ENCODE results near the gene PACRG. TPM values are rescaled to one million over a fixed set of nuclear protein-coding genes. Genes with fewer than 3 reads are reported as not detected.

The PACRG gene
- total and polyA plus RNA-seq, 2 experiments from 2014 or later, result 0.17 to 0.68 TPM

GRCh38 chr6:163228041-163228440 lies 500.3 kb downstream of the PACRG start:
- H3K4me1 Mint-ChIP-seq, result no peaks in the 10 kb centered on the region; the same call in 2 of the 3 replicates
- DNase-seq (ENCODE audit: low spot score), result no peak
- TF ChIP-seq ZNF462 (CRISPR knock-in tag; IDR thresholded peaks at IDR 0.05) (no peak), EZH2phosphoT487 (IDR thresholded peaks at IDR 0.05; ENCODE audit: unreplicated experiment) (no peak), ETS1 (IDR thresholded peaks at IDR 0.05) (no peak), ZNF331 (CRISPR knock-in tag; IDR thresholded peaks at IDR 0.05; ENCODE audit: low read depth) (no peak), STAT1 (IDR thresholded peaks at IDR 0.05; ENCODE audit: unreplicated experiment) (no peak), NANOG (IDR thresholded peaks at IDR 0.05; ENCODE audit: borderline replicate concordance) (no peak), CREB1 (CRISPR knock-in tag; IDR thresholded peaks at IDR 0.05; ENCODE audit: low read depth) (no peak)
- H3K27ac Mint-ChIP-seq, result no peak overlapping the region
- H3K27me3 Mint-ChIP-seq (ENCODE audit: insufficient read depth, low read depth, poor library complexity), result no peaks in the 10 kb centered on the region
- no peak overlapping the region for H3K4me3 ChIP-seq
- no peak overlapping the region for H2AFZ ChIP-seq
- peaks cover 10% of the 10 kb centered on the region for H3K9me3 Mint-ChIP-seq
- H3K4me3 Mint-ChIP-seq, result no peak overlapping the region
- H3K27me3 ChIP-seq (ENCODE audit: insufficient read depth), result no peaks in the 10 kb centered on the region
- H3K36me3 ChIP-seq (ENCODE audit: insufficient read depth), result no peaks in the 10 kb centered on the region
- no peak overlapping the region for H3K27ac ChIP-seq (ENCODE audit: low read depth)
- no peak for ATAC-seq
- no peaks in the 10 kb centered on the region; the same call in 1 of the 2 replicates for H3K9me2 ChIP-seq (ENCODE audit: insufficient read depth)
- no peaks in the 10 kb centered on the region; the same call in 2 of the 3 replicates for H3K36me3 Mint-ChIP-seq (ENCODE audit: low read depth)
- H4K20me1 ChIP-seq (replicated peaks; ENCODE audit: insufficient read depth), result no peaks in the 10 kb centered on the region
- H3K4me1 ChIP-seq (ENCODE audit: insufficient read depth), result no peaks in the 10 kb centered on the region
- no peaks in the 10 kb centered on the region for H3K79me2 ChIP-seq (replicated peaks; ENCODE audit: insufficient read depth)
- no peak overlapping the region for H3K4me2 ChIP-seq
- H3F3A ChIP-seq (replicated peaks; ENCODE audit: low read depth), result no peaks in the 10 kb centered on the region
